GM21717 (cell line): Measurements from ENCODE around the gene RBM42.

Source experiments
- ATAC-seq: cut with Tn5 transposase; IDR thresholded peaks from one replicate; pipeline ENCODE4 v1.9.1; 2021; ENCODE audit warnings: mild to moderate bottlenecking, moderate library complexity; ENCODE audit not compliant: unreplicated experiment

Gene RBM42

DNA sequence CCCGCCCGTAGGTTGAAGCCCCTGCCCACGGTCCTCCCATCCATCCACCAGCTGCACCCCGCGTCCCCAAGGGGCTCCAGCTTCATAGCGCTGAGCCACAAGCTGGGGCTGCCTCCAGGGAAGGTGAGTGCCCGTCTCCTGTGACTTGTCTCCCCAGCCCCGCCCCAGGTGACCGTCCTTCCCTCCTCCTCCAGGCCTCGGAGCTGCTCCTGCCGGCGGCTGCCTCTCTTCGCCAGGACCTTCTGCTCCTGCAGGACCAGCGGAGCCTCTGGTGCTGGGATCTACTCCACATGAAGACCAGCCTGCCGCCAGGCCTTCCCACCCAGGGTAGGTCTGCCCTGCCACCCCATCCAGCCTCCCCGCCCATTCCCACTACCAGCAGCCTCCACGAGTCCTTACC, 8.8 kb upstream of the RBM42 start:
- no peak for ATAC-seq

DNA sequence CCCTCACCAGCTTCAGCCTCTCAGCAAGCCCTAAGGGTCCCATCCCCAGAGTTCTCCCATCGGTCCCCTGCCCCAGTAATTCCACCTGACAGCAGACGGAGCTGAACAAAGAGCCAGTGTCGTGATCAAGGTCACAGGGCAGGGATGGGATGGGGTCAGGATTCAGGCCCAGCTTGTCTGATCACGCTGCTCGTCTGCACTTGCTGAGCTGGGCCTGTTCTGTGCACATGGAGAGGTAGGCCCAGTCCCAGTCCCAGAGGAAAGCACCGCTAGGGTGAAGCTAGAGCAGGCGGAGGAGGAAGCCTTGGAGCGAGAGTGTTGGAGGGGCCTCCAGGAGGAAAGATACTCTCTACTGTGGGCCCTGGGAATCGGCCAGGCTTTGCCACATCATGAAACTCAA, 7.1 kb upstream of the RBM42 start:
- no peak for ATAC-seq

DNA sequence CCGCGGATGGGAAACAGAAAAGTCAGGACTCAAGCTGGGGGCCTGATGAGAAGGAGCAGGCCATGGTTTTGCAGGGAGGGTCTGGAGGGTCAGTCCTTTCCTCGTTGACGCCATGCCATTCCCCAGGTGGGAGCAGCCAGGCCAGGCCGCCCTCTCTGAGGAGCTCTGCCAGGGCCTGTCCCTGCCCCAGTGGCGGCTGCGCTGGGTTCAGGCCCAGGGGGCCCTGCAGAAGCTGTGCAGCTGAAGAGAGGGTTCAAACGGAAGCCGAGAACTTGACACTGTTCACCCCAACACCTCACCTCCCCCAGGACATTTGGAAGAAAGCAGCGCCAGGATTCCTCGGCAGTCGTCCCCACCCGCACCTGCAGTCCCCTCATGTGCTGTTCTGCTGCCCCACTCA, 6.1 kb upstream of the RBM42 start:
- ATAC-seq: no peak

DNA sequence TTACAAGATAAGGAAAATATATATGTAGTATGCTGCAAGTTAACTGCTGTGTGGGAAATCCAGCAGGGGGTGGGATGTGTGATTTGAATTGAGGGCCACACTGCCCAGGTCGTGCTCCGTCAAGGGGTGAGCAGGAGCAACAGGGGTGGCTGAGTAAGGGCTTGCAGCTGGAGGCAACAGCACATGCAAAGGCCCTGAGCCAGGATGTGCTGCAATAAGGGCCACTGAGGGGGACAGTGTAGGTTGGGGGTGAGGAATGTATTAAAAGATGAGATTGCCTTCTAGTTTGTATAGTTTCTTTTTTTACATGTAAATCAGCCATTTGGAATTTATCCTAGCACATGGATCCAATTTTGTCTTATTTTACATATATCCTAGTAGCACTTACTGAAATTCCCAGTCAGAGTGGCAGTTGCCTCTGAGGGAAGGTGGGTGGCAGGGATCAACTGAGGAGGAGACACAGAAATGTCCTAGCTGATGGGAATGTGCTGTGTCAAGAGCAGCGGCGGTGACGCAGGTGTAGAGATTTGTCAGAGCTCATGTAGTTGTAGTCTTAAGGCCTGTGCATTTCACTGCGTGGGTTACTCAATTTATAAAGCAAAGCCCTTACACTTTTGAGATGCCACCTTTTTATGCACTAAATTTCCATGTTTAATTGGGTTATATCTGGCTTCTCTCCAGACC, 5.4 kb upstream of the RBM42 start:
- ATAC-seq: no peak

DNA sequence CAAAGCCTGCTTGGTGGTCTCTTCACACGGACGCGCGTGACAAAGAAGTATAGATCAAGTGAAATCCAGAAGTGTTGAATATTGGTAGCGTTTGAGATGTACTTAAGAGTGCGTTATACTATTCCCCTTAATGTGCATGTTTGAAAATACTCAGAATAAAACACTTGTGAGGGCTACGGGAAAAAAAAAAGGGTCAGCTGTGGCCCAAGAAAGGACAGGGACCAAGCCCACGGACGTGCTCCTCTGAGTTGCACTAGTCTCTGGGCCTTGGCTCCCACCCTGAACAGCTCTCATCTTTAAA, 622 bp upstream of the RBM42 start:
- no peak for ATAC-seq

DNA sequence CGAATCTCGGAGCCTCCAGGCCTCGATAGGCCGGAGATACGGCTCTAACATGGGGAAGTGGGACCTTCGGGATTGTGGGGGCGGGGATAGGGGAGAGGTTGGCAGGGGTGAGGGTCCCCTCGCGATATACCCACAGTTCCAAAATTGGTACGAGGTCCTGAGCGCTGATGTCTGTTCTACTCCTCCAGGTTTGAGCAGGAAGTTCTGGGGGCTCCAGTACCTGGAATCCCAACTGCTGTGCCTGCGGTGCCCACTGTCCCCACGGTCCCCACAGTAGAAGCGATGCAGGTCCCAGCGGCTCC, 447 bp downstream of the RBM42 start:
- ATAC-seq: peak; percentile 4

DNA sequence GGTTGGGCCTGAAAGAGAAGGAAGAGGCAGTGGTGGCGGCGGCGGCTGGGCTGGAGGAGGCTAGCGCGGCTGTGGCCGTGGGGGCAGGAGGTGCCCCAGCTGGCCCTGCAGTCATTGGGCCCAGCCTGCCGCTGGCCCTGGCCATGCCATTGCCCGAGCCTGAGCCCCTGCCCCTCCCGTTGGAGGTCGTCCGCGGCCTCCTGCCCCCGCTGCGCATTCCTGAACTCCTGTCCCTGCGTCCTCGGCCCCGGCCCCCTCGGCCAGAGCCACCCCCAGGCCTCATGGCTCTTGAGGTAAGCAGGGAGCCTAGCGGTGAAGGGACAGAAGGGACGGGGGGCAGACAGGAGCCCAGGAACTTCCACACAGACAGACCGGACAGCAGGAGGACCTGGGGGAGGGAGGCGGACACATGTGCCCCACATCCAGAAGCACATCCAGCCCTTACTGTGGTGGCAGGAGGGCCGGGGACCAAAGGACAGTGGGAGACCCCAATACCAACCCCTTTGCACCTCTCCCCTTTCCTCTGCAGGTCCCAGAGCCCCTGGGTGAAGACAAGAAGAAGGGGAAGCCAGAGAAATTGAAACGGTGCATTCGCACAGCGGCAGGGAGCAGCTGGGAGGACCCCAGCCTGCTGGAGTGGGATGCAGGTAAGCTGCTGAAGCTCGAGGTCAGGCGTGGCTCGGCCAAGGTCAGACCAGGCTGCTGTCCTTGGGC, 5.0 kb downstream of the RBM42 start:
- no peak for ATAC-seq

DNA sequence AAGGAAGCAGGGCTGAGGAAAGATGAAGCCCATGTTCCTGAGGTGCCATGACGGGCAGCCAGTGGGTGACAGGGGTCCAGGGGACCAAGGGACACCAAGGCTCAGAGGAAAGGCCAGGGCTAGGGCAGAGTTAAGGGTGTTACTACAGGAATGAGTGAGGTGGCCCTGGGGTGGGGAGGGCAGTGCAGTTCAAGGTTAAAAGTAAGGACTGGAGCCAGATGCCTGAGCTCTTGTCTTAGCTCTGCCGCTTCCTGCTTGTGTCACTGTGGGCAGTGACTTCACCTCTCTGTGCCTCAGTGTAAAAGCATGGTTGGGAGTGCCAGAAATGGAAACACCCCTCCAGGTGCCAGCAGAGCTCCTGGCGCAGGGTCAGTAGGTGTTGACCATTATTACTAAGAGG, 7.8 kb downstream of the RBM42 start:
- no peak for ATAC-seq

DNA sequence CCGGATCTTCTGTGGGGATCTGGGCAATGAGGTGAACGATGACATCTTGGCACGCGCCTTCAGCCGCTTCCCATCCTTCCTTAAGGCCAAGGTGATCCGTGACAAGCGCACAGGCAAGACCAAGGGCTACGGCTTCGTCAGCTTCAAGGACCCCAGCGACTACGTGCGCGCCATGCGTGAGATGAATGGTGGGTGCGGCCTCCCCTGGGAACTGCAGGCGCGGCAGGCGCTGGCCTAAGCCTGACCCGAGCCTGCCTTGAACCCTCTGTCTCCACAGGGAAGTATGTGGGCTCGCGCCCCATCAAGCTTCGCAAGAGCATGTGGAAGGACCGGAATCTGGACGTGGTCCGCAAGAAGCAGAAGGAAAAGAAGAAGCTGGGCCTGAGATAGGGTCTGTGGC, 8.3 kb downstream of the RBM42 start:
- no peak for ATAC-seq

DNA sequence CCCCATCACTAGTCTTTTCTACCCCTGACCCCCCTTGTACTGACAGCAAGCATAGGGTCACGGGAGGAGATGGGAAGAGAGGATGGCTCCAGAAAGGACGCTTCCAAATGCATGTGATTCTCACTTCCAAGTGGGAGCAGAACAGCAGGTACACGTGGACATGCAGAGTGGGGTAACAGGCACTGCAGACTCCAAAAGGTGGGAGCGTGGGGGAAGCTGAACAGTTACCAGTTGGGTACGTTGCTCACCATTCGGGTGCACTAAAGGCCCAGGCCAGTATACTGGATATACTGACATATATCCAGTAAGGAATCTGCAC, 10.4 kb downstream of the RBM42 start:
- ATAC-seq: no peak

DNA sequence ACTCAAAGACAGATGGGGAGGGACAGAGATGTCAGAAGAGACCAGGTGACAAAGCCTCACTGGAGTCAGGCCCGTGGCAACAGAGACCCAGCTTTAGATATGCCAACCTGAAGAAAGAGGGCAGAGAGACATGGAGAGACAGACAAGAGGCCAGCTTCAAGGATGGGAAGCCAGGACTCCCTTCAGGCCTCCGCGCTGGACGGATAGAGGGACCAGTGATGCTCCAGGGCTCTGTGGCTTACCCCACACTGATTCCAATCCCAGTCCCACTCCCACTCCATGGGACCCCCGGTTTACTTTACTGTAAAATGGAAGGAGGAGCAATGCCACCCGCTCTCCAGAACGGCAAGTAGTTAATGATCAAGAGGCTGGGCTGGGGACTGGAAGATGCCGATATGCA, 11.0 kb downstream of the RBM42 start:
- ATAC-seq: no peak

DNA sequence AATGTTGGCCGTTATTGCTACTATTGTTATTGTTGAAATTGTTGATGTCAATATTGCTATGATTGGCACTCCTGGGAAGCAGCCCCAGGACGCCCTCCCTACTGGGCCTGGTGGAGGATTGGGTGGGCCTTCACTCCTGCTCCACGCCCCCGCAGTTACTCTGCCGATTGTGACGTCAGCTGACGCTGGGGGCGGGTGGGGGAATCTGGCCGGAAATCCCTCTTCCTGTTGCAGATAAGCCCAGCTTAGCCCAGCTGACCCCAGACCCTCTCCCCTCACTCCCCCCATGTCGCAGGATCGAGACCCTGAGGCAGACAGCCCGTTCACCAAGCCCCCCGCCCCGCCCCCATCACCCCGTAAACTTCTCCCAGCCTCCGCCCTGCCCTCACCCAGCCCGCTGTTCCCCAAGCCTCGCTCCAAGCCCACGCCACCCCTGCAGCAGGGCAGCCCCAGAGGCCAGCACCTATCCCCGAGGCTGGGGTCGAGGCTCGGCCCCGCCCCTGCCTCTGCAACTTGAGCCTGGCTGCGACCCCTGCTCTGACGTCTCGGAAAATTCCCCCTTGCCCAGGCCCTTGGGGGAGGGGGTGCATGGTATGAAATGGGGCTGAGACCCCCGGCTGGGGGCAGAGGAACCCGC, 12.8 kb downstream of the RBM42 start, which contains the start of gene ETV2:
TSS of gene ETV2 (plus strand) at position 231 of the 637 bp plus-strand sequence. CDS start 716 bp downstream, outside the sequence.
- no peak for ATAC-seq

DNA sequence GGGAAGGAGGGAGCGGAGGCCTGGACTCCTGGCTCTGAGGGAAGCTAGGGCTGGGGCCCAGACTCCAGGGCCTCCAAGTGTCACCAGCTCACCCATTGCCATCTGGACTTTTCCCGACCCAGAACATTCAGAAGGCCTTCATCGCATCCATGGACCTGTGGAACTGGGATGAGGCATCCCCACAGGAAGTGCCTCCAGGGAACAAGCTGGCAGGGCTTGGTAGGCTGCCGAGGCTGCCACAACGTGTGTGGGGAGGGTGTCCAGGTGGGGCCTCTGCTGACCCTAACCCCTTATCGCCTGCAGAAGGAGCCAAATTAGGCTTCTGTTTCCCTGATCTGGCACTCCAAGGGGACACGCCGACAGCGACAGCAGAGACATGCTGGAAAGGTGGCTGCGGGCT, 13.5 kb downstream of the RBM42 start:
- no peak for ATAC-seq

DNA sequence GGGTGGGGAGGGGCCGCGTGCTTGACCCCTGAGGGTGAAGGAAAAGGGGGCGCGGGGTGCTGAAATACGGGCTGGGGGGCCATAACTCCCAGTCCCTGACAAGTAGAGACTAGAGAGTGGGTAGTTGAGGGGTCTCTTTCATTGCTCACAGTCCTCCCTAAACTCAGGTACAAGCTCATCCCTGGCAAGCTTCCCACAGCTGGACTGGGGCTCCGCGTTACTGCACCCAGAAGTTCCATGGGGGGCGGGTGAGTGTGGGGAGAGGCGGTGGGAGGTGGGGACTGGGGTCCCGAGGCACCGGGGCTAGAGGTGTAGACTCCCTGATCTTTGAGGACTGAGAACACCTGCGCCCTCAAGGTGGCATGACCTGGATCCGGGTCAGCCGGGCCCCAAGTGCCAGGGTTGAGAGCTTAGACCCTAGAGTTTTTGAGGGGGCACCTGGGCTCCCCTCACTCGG, 14.0 kb downstream of the RBM42 start:
- ATAC-seq: no peak

DNA sequence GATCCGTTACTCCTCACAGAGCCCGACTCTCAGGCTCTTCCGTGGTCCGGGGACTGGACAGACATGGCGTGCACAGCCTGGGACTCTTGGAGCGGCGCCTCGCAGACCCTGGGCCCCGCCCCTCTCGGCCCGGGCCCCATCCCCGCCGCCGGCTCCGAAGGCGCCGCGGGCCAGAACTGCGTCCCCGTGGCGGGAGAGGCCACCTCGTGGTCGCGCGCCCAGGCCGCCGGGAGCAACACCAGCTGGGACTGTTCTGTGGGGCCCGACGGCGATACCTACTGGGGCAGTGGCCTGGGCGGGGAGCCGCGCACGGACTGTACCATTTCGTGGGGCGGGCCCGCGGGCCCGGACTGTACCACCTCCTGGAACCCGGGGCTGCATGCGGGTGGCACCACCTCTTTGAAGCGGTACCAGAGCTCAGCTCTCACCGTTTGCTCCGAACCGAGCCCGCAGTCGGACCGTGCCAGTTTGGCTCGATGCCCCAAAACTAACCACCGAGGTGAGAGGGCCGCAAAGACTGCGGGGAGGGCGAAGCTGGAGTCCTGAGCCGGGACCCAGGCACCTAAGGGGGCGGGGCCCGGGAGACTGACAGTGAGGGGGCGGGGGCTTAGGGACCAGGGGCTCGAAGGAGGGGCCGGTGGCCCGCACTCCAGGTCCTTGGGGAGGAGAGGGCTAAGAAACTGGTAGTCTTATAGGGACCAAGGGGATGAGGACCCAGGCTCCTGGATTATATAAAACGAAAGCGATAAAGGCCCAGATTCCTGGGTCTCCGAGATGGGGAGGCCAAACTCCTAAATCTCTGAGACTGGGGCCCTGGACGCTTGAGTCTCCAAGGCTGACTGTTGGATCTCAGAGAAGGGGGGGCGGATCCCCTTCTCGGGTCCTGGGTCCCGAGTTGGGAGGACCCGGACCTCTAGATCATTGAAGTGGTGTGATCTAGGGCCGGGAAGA, 14.7 kb downstream of the RBM42 start:
- peak; percentile 31 for ATAC-seq

DNA sequence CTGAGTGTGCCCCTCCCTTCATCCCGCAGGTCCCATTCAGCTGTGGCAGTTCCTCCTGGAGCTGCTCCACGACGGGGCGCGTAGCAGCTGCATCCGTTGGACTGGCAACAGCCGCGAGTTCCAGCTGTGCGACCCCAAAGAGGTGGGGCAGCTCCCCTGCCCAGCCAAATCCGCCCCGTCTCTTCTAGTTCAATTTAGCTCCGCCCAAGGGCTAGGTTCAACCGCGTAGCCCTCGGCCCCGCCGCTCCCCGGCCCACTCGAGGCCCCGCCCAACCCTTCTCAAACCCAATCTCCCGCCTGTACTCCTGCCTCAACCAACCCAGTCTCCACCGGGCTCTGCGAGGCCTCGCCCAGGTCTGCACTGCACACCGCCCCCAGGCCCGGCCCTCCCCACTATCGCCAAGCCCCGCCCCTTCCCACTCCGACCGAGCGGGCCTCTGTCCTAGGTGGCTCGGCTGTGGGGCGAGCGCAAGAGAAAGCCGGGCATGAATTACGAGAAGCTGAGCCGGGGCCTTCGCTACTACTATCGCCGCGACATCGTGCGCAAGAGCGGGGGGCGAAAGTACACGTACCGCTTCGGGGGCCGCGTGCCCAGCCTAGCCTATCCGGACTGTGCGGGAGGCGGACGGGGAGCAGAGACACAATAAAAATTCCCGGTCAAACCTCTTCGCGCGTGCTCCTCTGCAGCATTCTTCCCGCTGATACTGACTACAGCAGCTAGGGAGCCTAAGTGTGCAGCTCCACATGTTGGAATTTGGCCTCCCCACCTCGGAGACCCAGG, 15.6 kb downstream of the RBM42 start:
- peak; percentile 50 for ATAC-seq

DNA sequence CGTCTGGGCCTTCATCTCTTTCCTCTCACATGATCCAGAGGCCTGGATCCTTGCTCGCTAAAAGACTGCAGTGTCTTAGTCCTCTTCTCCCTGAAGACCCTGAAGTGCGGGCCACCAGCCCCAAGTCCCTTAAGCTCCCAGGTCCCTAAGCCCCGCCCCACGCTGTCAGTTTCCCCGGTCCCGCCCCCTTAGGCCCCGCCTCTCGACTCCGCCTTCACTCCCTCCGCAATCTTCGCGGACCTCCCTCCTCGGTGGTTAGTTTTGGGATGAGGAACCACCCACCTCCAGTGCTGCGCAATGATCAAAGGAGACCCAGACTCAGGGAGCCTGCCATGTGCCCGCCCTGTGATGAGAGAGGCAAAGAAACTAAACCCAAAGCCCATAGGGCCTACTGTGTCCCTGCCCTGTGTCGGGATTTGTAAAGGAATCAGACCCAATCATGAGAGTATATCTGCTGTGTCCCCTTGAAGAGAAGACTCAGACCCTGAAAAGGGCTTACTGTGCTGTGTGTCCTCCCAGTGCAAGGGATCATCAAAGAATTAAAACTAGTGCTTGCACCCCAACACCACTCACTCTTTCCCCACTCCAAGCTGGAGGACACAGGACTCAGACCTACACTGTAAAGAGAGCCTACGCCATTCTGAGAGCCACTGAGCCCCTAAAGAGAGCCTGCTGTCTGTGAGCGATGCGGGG, 16.3 kb downstream of the RBM42 start:
- no peak for ATAC-seq

DNA sequence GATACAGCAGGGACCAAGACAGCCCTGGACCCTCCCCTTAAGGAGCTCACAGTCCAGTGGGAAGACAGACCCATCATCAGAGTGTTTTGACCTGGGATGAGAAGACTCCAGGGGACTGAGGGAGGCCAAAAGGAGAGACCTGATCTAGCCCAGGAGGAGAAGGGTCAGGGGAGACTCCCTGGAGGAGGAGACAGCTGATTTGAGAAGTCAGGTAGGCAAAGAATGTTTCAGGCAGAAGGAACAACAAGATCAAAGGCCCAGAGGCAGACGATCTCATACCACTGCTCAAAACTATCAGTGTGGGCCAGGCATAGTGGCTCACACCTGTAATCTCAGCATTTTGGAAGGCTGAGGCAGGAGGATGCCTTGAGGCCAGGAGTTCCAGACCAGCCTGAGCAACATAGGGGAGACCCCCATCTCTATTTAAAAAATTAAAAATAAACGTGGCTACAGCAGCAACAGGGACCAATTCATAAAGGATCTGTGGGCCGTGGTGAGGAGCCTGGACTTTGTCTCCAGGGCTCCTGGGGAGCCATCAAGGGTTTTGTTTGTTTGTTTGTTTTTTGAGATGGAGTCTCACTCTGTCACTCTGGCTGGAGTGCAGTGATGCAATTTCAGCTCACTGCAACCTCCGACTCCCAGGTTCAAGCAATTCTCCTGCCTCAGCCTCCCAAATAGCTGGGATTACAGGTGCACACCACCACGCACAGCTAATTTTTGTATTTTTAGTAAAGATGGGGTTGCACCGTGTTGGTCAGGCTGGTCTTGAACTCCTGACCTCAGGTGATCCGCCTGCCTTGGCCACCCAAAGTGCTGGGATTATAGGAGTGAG, 17.1 kb downstream of the RBM42 start:
- ATAC-seq: no peak
